GM21737 (cell line): ENCODE measurements around the gene RAB13.

Experiments
- ATAC-seq: cut with Tn5 transposase; IDR thresholded peaks from one replicate; pipeline ENCODE4 v1.9.1; 2021; ENCODE audit warnings: mild to moderate bottlenecking, moderate library complexity; ENCODE audit not compliant: unreplicated experiment

RAB13 gene

DNA sequence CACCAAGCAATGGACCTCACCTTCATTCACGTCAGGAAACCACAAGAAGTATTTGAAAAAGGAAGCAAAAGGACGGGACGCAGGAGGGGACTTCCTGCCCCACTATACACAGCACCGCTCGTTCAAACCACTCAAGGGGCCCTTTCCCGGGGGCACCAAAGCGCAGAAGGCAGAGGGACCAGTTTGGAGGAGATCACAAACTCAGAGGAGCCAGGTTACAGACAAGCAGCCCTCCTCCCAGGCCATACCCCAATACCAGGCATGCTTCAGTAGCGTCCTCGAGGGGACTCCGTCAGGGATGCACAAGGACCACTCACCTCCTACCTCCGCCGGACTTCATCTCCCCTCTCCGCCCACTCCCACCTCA, 28.4 kb downstream of the RAB13 start:
- ATAC-seq: peak; percentile 17

DNA sequence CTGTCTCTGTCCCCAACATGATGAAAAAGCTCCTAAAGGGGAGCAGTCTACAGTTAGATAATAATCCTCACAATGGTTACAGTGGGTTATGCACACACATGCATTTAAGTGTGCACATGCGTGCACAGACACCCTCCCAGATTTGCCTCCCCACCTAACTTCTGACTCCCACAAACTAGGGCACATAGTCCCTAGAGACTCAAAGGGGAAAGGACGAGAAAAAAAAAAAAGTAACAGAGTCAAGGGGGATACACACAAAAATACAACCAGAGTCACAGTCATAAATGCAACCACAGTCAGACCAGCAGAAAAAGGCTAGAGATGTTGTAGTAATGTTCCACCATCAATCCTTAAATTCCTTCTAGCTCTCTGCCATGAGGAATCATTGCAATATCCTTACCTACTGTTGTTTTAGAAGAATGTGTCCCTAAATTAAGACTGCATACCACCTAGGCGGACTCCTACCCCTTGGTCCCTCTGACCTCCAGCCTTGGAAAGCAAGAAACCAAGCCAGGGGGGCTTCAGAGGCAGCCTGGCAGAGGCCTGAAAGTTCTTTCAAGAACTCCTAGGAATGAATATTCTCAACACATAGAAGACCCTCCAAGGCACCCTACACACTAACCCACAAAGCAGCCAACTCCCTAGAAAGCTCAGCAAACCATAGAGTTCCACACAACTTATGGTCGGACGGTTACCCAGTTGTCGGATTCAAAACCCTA, 29.0 kb downstream of the RAB13 start:
- no peak for ATAC-seq

- no peak for ATAC-seq
These were observed 31.3 kb downstream of the RAB13 start for GRCh38 chr1:153954826-153955225.

- no peak for ATAC-seq
These were observed 32.2 kb downstream of the RAB13 start for GRCh38 chr1:153953859-153954365.

DNA sequence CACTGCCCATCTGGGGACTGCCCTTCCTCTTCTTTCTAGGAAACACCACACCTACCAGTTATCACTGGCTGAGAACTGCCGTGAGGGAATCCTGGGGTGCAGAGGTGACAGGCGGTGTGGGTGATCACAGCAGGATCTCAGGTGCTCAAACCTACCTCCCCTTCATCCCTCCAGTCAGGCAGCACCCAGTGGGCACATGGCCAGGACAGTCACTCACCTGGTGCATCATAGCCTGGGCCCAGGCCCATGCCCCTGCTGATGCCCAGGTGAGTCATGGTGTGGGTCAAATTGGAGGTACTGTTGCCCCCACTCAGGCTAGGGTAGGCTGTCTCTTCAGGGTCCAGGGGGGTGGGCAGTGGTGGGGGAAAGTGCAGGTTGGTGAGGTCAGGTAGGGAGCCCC, 34.3 kb downstream of the RAB13 start:
- no peak for ATAC-seq

GRCh38 chr1:153951183-153951582, 35.0 kb downstream of the RAB13 start:
- ATAC-seq: no peak

GRCh38 chr1:153946622-153947241, 39.4 kb downstream of the RAB13 start, which contains the start of gene DENND4B:
Gene DENND4B (minus strand): TSS chr1:153946718. CDS start chr1:153944374, 2,344 bp downstream.
- ATAC-seq: peak; percentile 52

- ATAC-seq: peak; percentile 60
These were observed 40.1 kb downstream of the RAB13 start for GRCh38 chr1:153945795-153946621.

GRCh38 chr1:153945131-153945794, 40.9 kb downstream of the RAB13 start:
- ATAC-seq: peak; percentile 23

- no peak for ATAC-seq
These were observed 41.4 kb downstream of the RAB13 start for GRCh38 chr1:153944827-153945117.

DNA sequence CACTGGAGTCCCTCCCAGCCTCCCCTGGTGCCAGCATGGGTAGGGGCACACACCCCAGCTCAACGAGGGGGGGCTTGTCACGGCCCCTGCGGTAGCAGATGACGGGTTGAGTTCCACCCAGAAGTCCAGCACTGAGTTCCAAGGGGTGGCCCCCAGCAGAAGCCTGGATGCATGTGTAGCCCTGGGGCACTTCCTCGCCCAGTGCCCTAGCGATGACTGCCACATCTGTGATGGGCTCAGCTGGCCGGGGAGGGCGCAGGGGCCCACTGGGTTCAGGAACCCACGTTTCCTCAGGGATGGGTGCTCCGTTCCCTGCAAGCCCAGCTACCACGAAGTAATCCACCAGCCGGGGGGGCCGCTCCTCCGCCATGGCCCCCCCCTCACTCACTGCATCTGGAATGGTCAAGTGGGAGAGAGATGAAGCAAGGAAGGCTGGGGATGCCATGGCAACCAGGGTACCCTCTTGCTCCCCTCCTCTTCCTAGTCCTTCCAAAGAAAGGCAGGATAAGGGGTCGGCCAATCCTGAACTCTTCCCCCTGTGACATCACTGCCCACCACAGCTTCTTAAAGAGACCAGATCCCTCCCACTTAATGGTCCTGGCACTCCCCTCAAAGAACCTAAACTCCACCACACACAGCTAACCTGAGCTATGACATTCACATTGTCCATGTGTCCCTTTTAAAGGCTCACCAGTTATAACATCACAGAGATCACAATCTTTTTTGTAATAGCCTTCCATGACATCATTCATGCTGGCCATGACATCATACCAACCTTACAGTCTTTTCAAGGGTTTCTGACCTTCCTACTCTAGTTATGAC, 41.9 kb downstream of the RAB13 start:
- ATAC-seq: no peak

- no peak for ATAC-seq
These were observed 43.2 kb downstream of the RAB13 start for GRCh38 chr1:153942766-153943549.

DNA sequence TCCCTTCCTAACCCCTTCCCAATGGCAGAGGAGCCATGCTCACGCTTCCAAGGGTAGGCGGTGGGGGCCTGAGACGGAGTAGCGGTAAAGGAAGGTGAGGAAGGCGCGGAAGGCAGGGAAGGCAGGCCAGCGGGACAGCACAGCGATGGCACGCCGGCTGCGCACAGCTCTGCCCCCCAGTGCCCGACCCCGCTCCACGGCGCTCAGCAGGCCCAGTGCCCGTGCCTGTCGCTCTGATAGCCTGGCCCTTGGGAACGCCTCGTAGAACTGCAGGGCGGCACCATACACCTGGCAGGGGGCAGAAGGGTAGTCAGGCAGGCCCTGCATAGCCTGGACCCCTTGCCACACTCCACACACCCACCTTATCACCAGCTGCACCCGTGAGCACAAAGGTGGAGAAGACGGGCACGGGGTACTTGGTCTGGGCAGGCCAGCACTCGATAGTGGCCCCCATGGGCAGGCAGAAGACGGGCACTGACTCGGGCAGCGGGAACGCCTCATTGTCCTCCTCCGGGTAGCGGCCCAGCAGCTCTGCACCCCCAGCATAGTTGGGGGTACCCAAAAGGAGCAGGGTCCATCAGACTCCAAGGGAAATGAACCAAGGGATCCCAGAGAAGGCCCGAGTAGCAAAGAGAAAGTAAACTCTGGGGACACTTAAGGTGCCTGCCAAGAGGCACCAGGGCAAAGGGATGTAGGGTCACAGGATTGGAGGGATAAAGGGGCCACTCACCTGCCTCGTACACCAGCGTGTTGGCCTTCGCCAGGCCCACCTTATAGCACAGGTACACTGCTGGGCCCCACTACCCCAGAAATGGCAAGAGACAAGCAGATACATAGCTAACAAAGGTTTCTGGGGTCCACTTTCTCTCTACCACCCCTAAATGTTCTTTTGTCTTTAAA, 44.1 kb downstream of the RAB13 start:
- no peak for ATAC-seq

GRCh38 chr1:153940756-153941155, 45.4 kb downstream of the RAB13 start:
- no peak for ATAC-seq

- no peak for ATAC-seq
These were observed 46.7 kb downstream of the RAB13 start for GRCh38 chr1:153939476-153939875.

GRCh38 chr1:153938996-153939395, 47.1 kb downstream of the RAB13 start:
- ATAC-seq: no peak

GRCh38 chr1:153937331-153937730, 48.8 kb downstream of the RAB13 start:
- ATAC-seq: no peak

DNA sequence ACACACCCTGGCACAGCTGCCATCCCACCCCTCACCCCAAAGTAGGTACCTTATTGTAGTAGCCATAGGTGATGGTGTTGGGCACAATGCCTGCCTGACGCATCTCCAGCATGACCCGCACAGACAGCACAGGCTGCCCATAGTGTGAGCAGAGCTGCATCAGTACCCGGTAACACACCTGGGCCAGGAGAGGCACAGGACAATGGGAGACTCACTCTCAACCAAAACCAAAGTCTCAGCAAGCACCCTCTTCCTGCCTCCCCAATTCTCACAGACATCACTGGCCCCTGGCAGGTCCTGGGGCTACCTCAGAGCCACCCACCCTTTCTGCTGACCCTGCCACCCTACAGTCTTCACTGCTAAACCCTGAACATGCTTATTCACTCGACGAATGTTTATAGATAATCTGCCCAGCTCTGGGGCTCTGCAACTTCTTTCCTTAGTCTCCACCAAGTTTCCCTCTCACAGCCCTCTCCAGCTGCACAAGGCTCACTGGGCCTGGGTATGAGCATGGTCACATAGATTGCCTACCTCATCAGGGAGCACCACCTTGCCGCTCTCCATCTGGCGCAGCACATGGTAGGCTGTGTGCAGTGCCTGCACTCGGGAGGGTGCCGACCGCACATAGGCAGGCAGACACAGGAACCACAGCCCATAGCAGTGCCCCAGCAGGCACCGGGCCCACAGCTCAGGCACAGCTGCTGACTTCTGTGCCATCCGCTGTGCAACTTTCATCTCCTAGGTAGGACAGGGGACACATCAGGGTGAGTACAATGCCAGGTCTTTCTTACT, 49.9 kb downstream of the RAB13 start:
- ATAC-seq: no peak
